GM12892 (cell line): ENCODE data around the gene CORO1C.

Source experiments
- POLR2A ChIP-seq: IDR thresholded peaks from 2 replicates; pipeline ENCODE4 v1.6.1; 2011; ENCODE audit warnings: low read depth, low read length, control low read depth
- POLR2AphosphoS5 ChIP-seq: IDR thresholded peaks from 2 replicates; pipeline ENCODE4 v1.6.1; 2011; ENCODE audit warnings: low read depth, low read length, control low read depth
- TAF1 ChIP-seq: IDR thresholded peaks from 2 replicates; pipeline ENCODE4 v1.6.1; 2011; ENCODE audit warnings: low read depth, mild to moderate bottlenecking, control low read depth, low read length, borderline replicate concordance

DNA sequence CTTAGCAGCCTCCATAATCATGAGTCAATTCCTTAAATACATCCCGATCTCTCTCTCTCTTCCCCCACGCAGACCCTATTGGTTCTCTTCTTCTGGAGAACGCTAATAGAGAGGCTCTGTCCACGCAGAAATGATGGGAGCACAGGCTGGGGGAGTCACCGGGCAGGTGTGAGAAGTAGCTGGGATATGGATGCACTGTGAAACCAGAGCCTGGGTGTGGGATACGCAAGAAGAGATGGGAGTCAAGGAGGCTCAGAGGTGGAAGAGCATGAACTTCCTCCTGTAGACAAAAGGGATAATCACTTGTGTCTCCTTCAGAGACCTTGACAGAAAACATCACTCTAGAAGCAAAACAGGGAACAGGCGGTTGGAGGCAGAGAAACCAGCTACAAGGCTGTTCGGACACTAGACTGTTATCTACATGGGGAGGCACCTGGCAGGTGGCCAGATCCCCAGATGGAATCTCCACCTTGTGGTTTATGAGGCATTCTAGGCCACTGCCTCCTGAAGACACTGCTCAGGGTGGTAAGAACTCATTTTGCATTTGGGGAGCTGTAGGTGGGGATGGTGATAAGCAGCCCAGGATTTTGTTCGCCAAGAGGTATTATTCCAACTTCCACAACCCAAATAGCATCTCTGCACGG is 90.4 kb downstream of the CORO1C start:
- TF ChIP-seq POLR2AphosphoS5: no peak
- TF ChIP-seq POLR2A: no peak
- TF ChIP-seq TAF1: no peak
